Large intestine (tissue), 3 donors: Measurements from ENCODE around the gene PPARGC1A. TPM values are rescaled to one million over a fixed set of nuclear protein-coding genes. Genes with fewer than 3 reads are reported as not detected.
A peak's percentile ranks its signal among the peaks of the same experiment; 100 is the strongest.

Source experiments
- DNase-seq, 2 donors: peaks; one replicate each; pipeline versions ENCODE4 v3.0.0 to v3.0.0-alpha.2; 2013
- H3K27ac ChIP-seq: one replicate; pipeline ENCODE4 v1.5.1; 2013; ENCODE audit warnings: low read length
- H3K27me3 ChIP-seq: 2 replicates; pipeline ENCODE4 v1.6.1; 2013; ENCODE audit warnings: low read length; ENCODE audit not compliant: control insufficient read depth, insufficient read depth
- H3K36me3 ChIP-seq: 2 replicates; pipeline ENCODE4 v1.6.1; 2013; ENCODE audit warnings: low read length; ENCODE audit not compliant: control insufficient read depth, insufficient read depth
- H3K4me1 ChIP-seq: one replicate; pipeline ENCODE4 v1.6.1; 2013; ENCODE audit warnings: low read length; ENCODE audit not compliant: control insufficient read depth, insufficient read depth
- H3K4me3 ChIP-seq: one replicate; pipeline ENCODE4 v1.5.1; 2013; ENCODE audit warnings: low read length
- H3K9me3 ChIP-seq: one replicate; pipeline ENCODE4 v1.6.1; 2013; ENCODE audit warnings: mild to moderate bottlenecking, low read depth, low read length, moderate library complexity; ENCODE audit not compliant: control insufficient read depth
- WGBS: methylation state at CpG from one replicate; pipeline ENCODE4 v1.1.5; 2013; ENCODE audit warnings: low lambda C conversion rate; ENCODE audit not compliant: insufficient coverage; 5-methylcytosine and 5-hydroxymethylcytosine counted together
- polyA plus RNA-seq: library from polyadenylated mRNA; unstranded; fragments of 120-200 nt; gene quantifications from one replicate; pipeline ENCODE4 v1.2.1, GENCODE V29; 2013

PPARGC1A gene
- polyA plus RNA-seq, 1 donor = 3.2 TPM

- Histone ChIP-seq H3K4me1 (peaks cover 17% of the 10 kb centered on the region), H3K9me3 (no peaks in the 10 kb centered on the region), H3K27ac (no peak overlapping the region), H3K36me3 (no peaks in the 10 kb centered on the region), H3K27me3 (no peaks in the 10 kb centered on the region), H3K4me3 (no peak overlapping the region)
- WGBS = 100% methylated on average over 1 of the region's 3 CpGs
- no peak for DNase-seq
Observed at GRCh38 chr4:23929248-23929647, 39.4 kb upstream of the PPARGC1A start.

- no peaks in the 10 kb centered on the region for H3K27me3 ChIP-seq
- no peaks in the 10 kb centered on the region for H3K36me3 ChIP-seq
- DNase-seq = no peak
- no peak overlapping the region for H3K27ac ChIP-seq
- peaks cover 8% of the 10 kb centered on the region for H3K4me1 ChIP-seq
- H3K4me3 ChIP-seq = no peak overlapping the region
- H3K9me3 ChIP-seq = no peaks in the 10 kb centered on the region
- no CpG with 5 or more reads among the region's 4 CpGs for WGBS
Observed at GRCh38 chr4:23924556-23924955, 34.7 kb upstream of the PPARGC1A start.

DNA sequence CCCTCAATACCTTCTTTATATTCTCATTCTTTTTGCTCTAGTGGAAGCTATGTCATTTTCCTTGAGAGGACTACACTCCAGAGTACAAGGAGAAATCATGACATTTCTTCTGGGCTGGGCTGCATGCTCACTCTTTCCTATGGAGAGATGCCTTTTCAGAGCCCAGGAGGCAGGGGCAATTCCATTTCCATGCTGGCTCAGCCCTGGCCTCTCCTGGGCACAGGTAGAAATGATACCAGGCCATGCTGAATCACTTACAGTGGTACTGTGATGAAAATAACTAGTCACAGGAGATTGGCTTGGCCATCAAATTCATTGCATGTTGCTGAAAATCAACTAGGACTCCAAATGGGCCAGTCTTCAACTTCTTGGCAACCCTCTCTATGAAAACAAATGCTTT is 34.0 kb upstream of the PPARGC1A start:
- H3K36me3 ChIP-seq = no peaks in the 10 kb centered on the region
- H3K27ac ChIP-seq = no peak overlapping the region
- no peak overlapping the region for H3K4me3 ChIP-seq
- H3K9me3 ChIP-seq = no peaks in the 10 kb centered on the region
- no peaks in the 10 kb centered on the region for H3K27me3 ChIP-seq
- DNase-seq = no peak
- peaks cover 8% of the 10 kb centered on the region for H3K4me1 ChIP-seq

- Histone ChIP-seq H3K4me1 (peaks cover 8% of the 10 kb centered on the region), H3K4me3 (no peak overlapping the region), H3K9me3 (no peaks in the 10 kb centered on the region), H3K36me3 (no peaks in the 10 kb centered on the region), H3K27me3 (no peaks in the 10 kb centered on the region), H3K27ac (no peak overlapping the region)
- WGBS = 97% methylated on average over 3 of the region's 3 CpGs
- no peak for DNase-seq
Observed at GRCh38 chr4:23923141-23923540, 33.3 kb upstream of the PPARGC1A start.

- Histone ChIP-seq H3K4me3 (no peak overlapping the region), H3K36me3 (no peaks in the 10 kb centered on the region), H3K27ac (no peak overlapping the region), H3K4me1 (peaks cover 8% of the 10 kb centered on the region), H3K9me3 (no peaks in the 10 kb centered on the region), H3K27me3 (no peaks in the 10 kb centered on the region)
- no peak for DNase-seq
- no CpG with 5 or more reads among the region's 8 CpGs for WGBS
Observed at GRCh38 chr4:23922541-23923111, 32.8 kb upstream of the PPARGC1A start.

DNA sequence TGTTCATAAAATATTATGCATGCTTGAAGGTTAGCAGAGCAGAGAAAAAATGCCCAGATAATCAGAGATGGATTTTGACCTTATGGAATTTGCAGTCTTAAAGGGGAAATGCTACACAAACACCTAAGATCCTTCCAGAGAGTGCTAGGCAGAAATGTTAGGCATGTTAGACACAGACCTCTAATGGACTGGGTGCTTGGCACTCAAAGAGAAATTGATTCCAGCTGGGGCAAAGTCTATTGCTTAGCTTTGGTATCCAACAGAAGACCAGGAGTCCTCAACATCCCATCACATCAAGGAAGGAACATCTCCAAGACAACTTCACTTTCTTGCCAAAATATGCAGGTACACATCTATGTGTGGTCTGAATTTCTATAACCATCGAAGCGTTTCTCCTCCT is 32.2 kb upstream of the PPARGC1A start:
- Histone ChIP-seq H3K9me3 (no peaks in the 10 kb centered on the region), H3K27me3 (no peaks in the 10 kb centered on the region), H3K4me3 (no peak overlapping the region), H3K36me3 (no peaks in the 10 kb centered on the region), H3K4me1 (peaks cover 8% of the 10 kb centered on the region), H3K27ac (no peak overlapping the region)
- peak in 1 of 2 donors; percentile 47 for DNase-seq
- WGBS = no CpG with 5 or more reads among the region's 2 CpGs

- Histone ChIP-seq H3K9me3 (no peaks in the 10 kb centered on the region), H3K27ac (no peak overlapping the region), H3K4me1 (peaks cover 8% of the 10 kb centered on the region), H3K27me3 (no peaks in the 10 kb centered on the region), H3K36me3 (no peaks in the 10 kb centered on the region), H3K4me3 (no peak overlapping the region)
- no CpG with 5 or more reads among the region's 6 CpGs for WGBS
- no peak for DNase-seq
Observed at GRCh38 chr4:23921447-23921845, 31.6 kb upstream of the PPARGC1A start.

DNA sequence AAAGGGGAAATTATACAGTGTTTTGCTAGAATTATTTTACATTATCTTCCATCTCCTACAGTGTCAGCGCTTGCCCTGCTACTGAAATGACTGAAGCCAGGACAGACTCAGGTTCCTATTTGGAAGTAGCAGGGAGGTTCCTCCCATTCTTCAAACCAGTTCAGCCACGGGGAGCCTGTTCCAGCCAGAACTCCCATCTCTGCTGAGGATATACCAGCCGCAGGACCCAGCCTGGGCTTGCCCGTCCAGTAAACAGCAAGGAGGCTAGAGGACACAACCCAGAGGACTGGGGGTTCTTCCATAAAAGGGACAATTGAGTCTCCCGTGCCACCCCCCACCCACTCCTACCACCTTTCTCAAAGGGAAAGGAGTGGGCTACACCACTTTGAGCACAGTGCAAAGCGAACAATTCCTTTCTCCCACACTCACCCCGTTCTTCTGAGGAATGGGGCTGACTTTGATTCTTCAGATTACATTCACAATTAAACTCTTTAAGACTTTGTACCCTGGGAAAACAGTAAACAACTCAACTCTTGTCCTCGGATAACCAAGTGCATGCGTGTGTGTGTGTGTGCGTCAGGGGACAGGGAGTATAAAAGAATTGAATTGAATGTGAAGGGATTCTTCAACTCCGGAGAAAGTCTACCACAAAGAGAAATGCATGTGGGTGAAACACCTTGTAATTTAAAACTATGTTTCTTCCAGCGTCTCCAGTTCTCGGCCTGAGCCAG is 31.0 kb upstream of the PPARGC1A start:
- Histone ChIP-seq H3K27me3 (no peaks in the 10 kb centered on the region), H3K4me3 (no peak overlapping the region), H3K4me1 (peaks cover 8% of the 10 kb centered on the region), H3K27ac (no peak overlapping the region), H3K9me3 (no peaks in the 10 kb centered on the region), H3K36me3 (no peaks in the 10 kb centered on the region)
- peak in 1 of 2 donors; percentile 37 for DNase-seq
- WGBS = 58% methylated on average over 5 of the region's 13 CpGs

DNA sequence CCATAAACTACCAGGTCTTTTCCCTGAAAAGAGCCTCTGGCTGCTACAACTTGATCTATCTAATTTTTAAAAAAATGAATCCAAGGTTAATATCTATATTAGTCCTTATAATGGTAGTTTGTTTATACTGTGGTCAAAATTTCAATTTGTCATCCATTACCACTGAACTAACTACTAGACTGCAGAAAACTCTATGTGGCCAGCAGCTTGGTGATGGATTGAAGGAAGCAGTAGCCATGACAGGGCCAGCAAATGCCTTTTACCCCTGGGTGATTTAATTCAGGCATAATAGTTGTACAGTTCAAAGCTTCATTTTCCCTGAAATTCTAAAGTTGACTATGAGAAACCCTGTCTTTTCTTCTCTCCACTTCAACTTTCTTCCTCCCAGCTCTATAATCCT is 30.4 kb upstream of the PPARGC1A start:
- H3K27ac ChIP-seq = no peak overlapping the region

DNA sequence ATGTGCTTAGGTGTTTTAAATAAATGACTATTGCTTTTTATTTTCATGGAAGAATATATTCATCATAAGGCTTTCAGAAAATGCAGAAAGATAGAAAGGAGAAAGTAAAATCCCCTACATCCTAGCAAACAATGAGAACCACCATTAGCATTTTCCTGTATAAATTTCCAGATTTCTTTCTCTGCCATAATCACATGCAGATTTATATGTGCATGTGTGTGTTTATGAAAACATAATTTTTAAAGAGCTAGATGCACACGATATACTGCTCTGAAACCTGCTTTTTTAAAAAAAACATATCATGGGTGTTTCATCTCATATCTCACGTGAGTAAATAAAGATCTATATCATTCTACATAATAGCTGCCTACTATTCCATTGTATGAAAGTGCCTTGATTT is 26.4 kb upstream of the PPARGC1A start:
- Histone ChIP-seq H3K27ac (no peak overlapping the region), H3K4me1 (peaks cover 3% of the 10 kb centered on the region), H3K27me3 (no peaks in the 10 kb centered on the region), H3K4me3 (no peak overlapping the region), H3K36me3 (no peaks in the 10 kb centered on the region), H3K9me3 (no peaks in the 10 kb centered on the region)
- DNase-seq = no peak
- WGBS = 83% methylated on average over 2 of the region's 2 CpGs

More for the DNA sequence above, 30.4 kb upstream of the PPARGC1A start:
- no peak for DNase-seq
- no peaks in the 10 kb centered on the region for H3K9me3 ChIP-seq
- H3K36me3 ChIP-seq = no peaks in the 10 kb centered on the region
- H3K4me1 ChIP-seq = peaks cover 8% of the 10 kb centered on the region
- no peak overlapping the region for H3K4me3 ChIP-seq
- H3K27me3 ChIP-seq = no peaks in the 10 kb centered on the region
